GM12873 (cell line): ENCODE measurements around the gene NPC1L1.

Source experiments
- CTCF ChIP-seq: IDR thresholded peaks from 2 replicates; pipeline ENCODE4 v1.5.1; 2012; ENCODE audit warnings: low read depth, mild to moderate bottlenecking, moderate library complexity, low read length, control low read depth; ENCODE audit not compliant: insufficient read depth; ENCODE audit errors: missing control alignments

The NPC1L1 gene

GRCh38 chr7:44477063-44477830, 63.9 kb downstream of the NPC1L1 start:
- TF ChIP-seq CTCF, result peak; percentile 99

GRCh38 chr7:44476313-44476712, 64.8 kb downstream of the NPC1L1 start:
- no peak for TF ChIP-seq CTCF

GRCh38 chr7:44473295-44473694, 67.8 kb downstream of the NPC1L1 start:
- no peak for TF ChIP-seq CTCF

- no peak for TF ChIP-seq CTCF
Measured at GRCh38 chr7:44472843-44473242, 68.3 kb downstream of the NPC1L1 start.

- TF ChIP-seq CTCF, result no peak
Measured at GRCh38 chr7:44471850-44472249, 69.3 kb downstream of the NPC1L1 start.

GRCh38 chr7:44471436-44471835, 69.7 kb downstream of the NPC1L1 start:
- no peak for TF ChIP-seq CTCF

GRCh38 chr7:44470628-44471245, 70.4 kb downstream of the NPC1L1 start:
- no peak for TF ChIP-seq CTCF
